Caco-2 (cell line): ENCODE results near the gene NATD1. TPM values are rescaled to one million over a fixed set of nuclear protein-coding genes. Genes with fewer than 3 reads are reported as not detected.

Experiments
- BruUV-seq: library from RNA; stranded (reverse); fragments of 400-500 nt; replicated peaks from 2 replicates; lab custom pipeline; 2021; lab: Mats Ljungman, UMichigan
- CTCF ChIA-PET: fragments of 300-600 bp; sonication (Branson Sonifier 250); formaldehyde crosslinking; loops from one replicate; lab custom pipeline; 2022; ENCODE audit warnings: antibody characterized with exemption; lab: Charles Lee
- POLR2A ChIA-PET: fragments of 300-600 bp; sonication (Branson Sonifier 250); formaldehyde crosslinking; loops from one replicate; lab custom pipeline; 2022; ENCODE audit warnings: antibody characterized with exemption; lab: Charles Lee
- DNase-seq, 2 experiments: peaks; one replicate each; pipeline versions ENCODE4 v3.0.0 to v3.0.0-alpha.2; 2020 to 2022
- H3K27me3 ChIP-seq: replicated peaks from 2 replicates; pipeline ENCODE4 v1.6.0; 2011; ENCODE audit warnings: low read length; ENCODE audit not compliant: control insufficient read depth, insufficient read depth
- H3K36me3 ChIP-seq: 2 replicates; pipeline ENCODE4 v1.5.1; 2011; ENCODE audit warnings: low read length; ENCODE audit not compliant: control insufficient read depth, insufficient read depth
- H3K4me1 ChIP-seq: fragments of 250-450 bp; sonication (Bioruptor Pico); 2 replicates; pipeline ENCODE4 v1.5.1; 2020; ENCODE audit warnings: mild to moderate bottlenecking
- H3K4me3 ChIP-seq: 2 replicates; pipeline ENCODE4 v1.5.1; 2011; ENCODE audit warnings: low read depth, mild to moderate bottlenecking, control low read depth, low read length
- H3K9me3 ChIP-seq: fragments of 250-450 bp; sonication (Bioruptor Pico); 2 replicates; pipeline ENCODE4 v1.5.1; 2020; ENCODE audit warnings: mild to moderate bottlenecking, moderate library complexity
- H3K27ac Mint-ChIP-seq: one replicate; pipeline ENCODE4 v1.8.0; 2022; ENCODE audit warnings: mixed read lengths; ENCODE audit not compliant: unreplicated experiment
- H3K27me3 Mint-ChIP-seq: one replicate; pipeline ENCODE4 v1.8.0; 2022; ENCODE audit warnings: mixed read lengths; ENCODE audit not compliant: insufficient read depth, unreplicated experiment
- H3K36me3 Mint-ChIP-seq: one replicate; pipeline ENCODE4 v1.8.0; 2022; ENCODE audit warnings: mild to moderate bottlenecking, mixed read lengths; ENCODE audit not compliant: insufficient read depth, unreplicated experiment
- H3K4me1 Mint-ChIP-seq: one replicate; pipeline ENCODE4 v1.8.0; 2022; ENCODE audit warnings: low read depth, mixed read lengths; ENCODE audit not compliant: unreplicated experiment
- H3K4me3 Mint-ChIP-seq: one replicate; pipeline ENCODE4 v1.8.0; 2022; ENCODE audit warnings: mild to moderate bottlenecking, moderate library complexity, mixed read lengths; ENCODE audit not compliant: unreplicated experiment
- H3K9me3 Mint-ChIP-seq: one replicate; pipeline ENCODE4 v1.8.0; 2022; ENCODE audit warnings: mixed read lengths; ENCODE audit not compliant: unreplicated experiment
- CTCF ChIP-seq, 2 experiments: fragments of 200-600 bp in 1 of 2; IDR thresholded peaks; 1 replicate in 1 of 2; 2 replicates in 1 of 2; pipeline versions ENCODE4 v1.5.1 to v1.8.0; 2011 to 2022; ENCODE audit warnings: antibody characterized with exemption in 1 of 2, control low read depth in 1 of 2, inconsistent platforms in 1 of 2, low read depth in 1 of 2, low read length in 1 of 2, mild to moderate bottlenecking in 1 of 2, moderate library complexity in 1 of 2; ENCODE audit not compliant: insufficient read depth in 1 of 2, severe bottlenecking in 1 of 2, unreplicated experiment in 1 of 2
- intact Hi-C: fragments of 100-400 bp; cut with micrococcal nuclease; formaldehyde crosslinking; loops from one replicate; pipeline ENCODE4 v1.10.0; 2022; ENCODE audit not compliant: unreplicated experiment
- total RNA-seq: library from RNA; stranded (reverse); gene quantifications from 2 replicates; pipeline ENCODE4 v1.2.3, GENCODE V29; 2022

NATD1 gene
- total RNA-seq, 1 experiment from 2014 or later: 18.4 TPM

- POLR2A ChIA-PET: interaction anchor here (0.6 kb wide), 1 partner anchor 152 kb away, joined by 3 read pairs; no protein-coding TSS in a partner anchor
- BruUV-seq: no TSS peak
- H3K36me3 ChIP-seq: peaks cover 6% of the 10 kb centered on the region
- H3K9me3 Mint-ChIP-seq: no peaks in the 10 kb centered on the region
- no peak for DNase-seq
- H3K4me3 Mint-ChIP-seq: no peak overlapping the region
- H3K27ac Mint-ChIP-seq: no peak overlapping the region
- H3K4me1 ChIP-seq: no peaks in the 10 kb centered on the region
- intact Hi-C loops: no loop called here
- no peak for TF ChIP-seq CTCF (IDR thresholded peaks at IDR 0.05; ENCODE audit: insufficient read depth in 1 of 2, low read depth in 1 of 2, low read length in 1 of 2, severe bottlenecking in 1 of 2, unreplicated experiment in 1 of 2)
- H3K36me3 Mint-ChIP-seq: peaks cover 62% of the 10 kb centered on the region
- H3K27me3 ChIP-seq: no peaks in the 10 kb centered on the region
- CTCF ChIA-PET: no interaction called here
- no peaks in the 10 kb centered on the region for H3K27me3 Mint-ChIP-seq
- H3K4me1 Mint-ChIP-seq: no peaks in the 10 kb centered on the region
- H3K9me3 ChIP-seq: no peaks in the 10 kb centered on the region
- H3K4me3 ChIP-seq: no peak overlapping the region
These were observed 52.5 kb downstream of the NATD1 start for GRCh38 chr17:21200590-21201297.

- H3K36me3 Mint-ChIP-seq: peaks cover 69% of the 10 kb centered on the region
- H3K4me3 Mint-ChIP-seq: no peak overlapping the region
- no peaks in the 10 kb centered on the region for H3K27me3 Mint-ChIP-seq
- POLR2A ChIA-PET: no interaction called here
- no peaks in the 10 kb centered on the region for H3K9me3 ChIP-seq
- no peaks in the 10 kb centered on the region for H3K9me3 Mint-ChIP-seq
- H3K36me3 ChIP-seq: peaks cover 6% of the 10 kb centered on the region
- intact Hi-C loops: no loop called here
- BruUV-seq: no TSS peak
- no peak for DNase-seq
- H3K4me3 ChIP-seq: no peak overlapping the region
- TF ChIP-seq CTCF (IDR thresholded peaks at IDR 0.05; ENCODE audit: insufficient read depth in 1 of 2, low read depth in 1 of 2, low read length in 1 of 2, severe bottlenecking in 1 of 2, unreplicated experiment in 1 of 2): no peak
- H3K4me1 Mint-ChIP-seq: no peaks in the 10 kb centered on the region
- H3K27me3 ChIP-seq: no peaks in the 10 kb centered on the region
- CTCF ChIA-PET: no interaction called here
- H3K27ac Mint-ChIP-seq: no peak overlapping the region
- H3K4me1 ChIP-seq: no peaks in the 10 kb centered on the region
These were observed 53.4 kb downstream of the NATD1 start for GRCh38 chr17:21199856-21200255.

- Mint-ChIP-seq H3K9me3 (no peaks in the 10 kb centered on the region), H3K27ac (no peak overlapping the region), H3K27me3 (no peaks in the 10 kb centered on the region), H3K4me3 (no peak overlapping the region), H3K36me3 (peaks cover 72% of the 10 kb centered on the region), H3K4me1 (no peaks in the 10 kb centered on the region)
- no peak for TF ChIP-seq CTCF (IDR thresholded peaks at IDR 0.05; ENCODE audit: insufficient read depth in 1 of 2, low read depth in 1 of 2, low read length in 1 of 2, severe bottlenecking in 1 of 2, unreplicated experiment in 1 of 2)
- BruUV-seq: no TSS peak
- H3K36me3 ChIP-seq: peaks cover 6% of the 10 kb centered on the region
- ChIA-PET POLR2A (no interaction called here), CTCF (no interaction called here)
- no peaks in the 10 kb centered on the region for H3K9me3 ChIP-seq
- no peaks in the 10 kb centered on the region for H3K27me3 ChIP-seq
- no peak overlapping the region for H3K4me3 ChIP-seq
- H3K4me1 ChIP-seq: no peaks in the 10 kb centered on the region
- intact Hi-C loops: no loop called here
- DNase-seq: no peak
These were observed 53.9 kb downstream of the NATD1 start for GRCh38 chr17:21199311-21199710.
